Fibroblast of lung (primary cell): ENCODE measurements around the gene NRG2.

Source experiments
- EZH2 ChIP-seq: IDR thresholded peaks from 2 replicates; pipeline ENCODE4 v1.5.1; 2012; ENCODE audit warnings: low read length, control low read depth, mild to moderate bottlenecking; ENCODE audit errors: missing control alignments
- TF ChIP-seq, protein P1 (sequence below), 2 donors: IDR thresholded peaks in 1 of 2; conservative IDR thresholded peaks in 1 of 2; 1 replicate in 1 of 2; 2 replicates in 1 of 2; pipeline ENCODE4 v1.5.1; 2011 to 2012; ENCODE audit warnings: low read length in 2 of 2, control low read depth in 1 of 2, inconsistent platforms in 1 of 2, low read depth in 1 of 2, mild to moderate bottlenecking in 1 of 2

DNA sequence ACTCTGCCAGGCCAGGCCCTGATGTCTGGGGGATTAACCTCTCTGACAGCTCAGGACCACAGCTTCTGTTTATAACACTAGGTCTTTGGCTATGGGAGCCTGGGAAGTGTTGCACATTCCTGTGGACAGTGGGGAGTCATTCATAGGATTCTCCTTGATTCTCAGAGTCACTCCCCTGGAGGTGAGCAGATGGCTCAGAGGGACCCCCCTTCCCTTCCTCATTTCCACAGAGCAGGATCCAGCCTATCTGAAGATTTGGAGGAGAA, 60.2 kb downstream of the NRG2 start:
- no peak for TF ChIP-seq EZH2
- TF ChIP-seq, protein P1, sequence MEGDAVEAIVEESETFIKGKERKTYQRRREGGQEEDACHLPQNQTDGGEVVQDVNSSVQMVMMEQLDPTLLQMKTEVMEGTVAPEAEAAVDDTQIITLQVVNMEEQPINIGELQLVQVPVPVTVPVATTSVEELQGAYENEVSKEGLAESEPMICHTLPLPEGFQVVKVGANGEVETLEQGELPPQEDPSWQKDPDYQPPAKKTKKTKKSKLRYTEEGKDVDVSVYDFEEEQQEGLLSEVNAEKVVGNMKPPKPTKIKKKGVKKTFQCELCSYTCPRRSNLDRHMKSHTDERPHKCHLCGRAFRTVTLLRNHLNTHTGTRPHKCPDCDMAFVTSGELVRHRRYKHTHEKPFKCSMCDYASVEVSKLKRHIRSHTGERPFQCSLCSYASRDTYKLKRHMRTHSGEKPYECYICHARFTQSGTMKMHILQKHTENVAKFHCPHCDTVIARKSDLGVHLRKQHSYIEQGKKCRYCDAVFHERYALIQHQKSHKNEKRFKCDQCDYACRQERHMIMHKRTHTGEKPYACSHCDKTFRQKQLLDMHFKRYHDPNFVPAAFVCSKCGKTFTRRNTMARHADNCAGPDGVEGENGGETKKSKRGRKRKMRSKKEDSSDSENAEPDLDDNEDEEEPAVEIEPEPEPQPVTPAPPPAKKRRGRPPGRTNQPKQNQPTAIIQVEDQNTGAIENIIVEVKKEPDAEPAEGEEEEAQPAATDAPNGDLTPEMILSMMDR (conservative IDR thresholded peaks at IDR 0.05 in 1 of 2, IDR thresholded peaks at IDR 0.05 in 1 of 2; ENCODE audit: low read depth in 1 of 2, low read length in 2 of 2) = no peak
